ENCODE data around the gene DLG2.

The DLG2 gene

DNA sequence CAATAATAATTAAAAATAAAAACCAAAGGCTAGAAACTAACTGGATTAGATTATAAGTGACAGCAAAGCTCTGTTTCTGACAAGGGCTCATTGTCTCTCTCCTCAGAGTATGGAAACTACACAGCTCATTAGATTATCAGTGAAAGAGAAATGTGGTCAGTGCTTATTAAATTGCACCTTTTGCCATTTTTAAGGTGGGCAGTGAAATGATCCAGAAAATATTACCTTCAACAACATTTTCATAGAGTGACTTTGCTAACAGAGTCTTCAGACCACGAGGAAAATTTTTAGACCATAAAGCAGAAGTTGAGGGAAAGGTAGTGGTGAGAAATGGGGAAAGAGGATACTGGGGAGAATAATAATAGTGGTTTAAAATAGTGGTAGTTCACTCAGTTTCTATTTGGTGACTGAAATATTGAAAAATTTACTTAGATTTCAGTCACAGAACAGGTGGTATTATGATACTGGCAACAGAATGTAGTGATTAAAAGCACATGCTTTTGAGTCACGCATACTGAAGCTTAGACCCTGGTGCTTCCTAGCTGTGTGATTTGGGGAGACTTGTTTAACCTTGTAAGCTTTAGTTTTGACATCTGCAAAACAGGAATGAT lies 1657.0 kb downstream of the DLG2 start:
- no peak for DNase-seq (ENCODE audit: low spot score)
- FAIRE-seq = no peak

- DNase-seq (ENCODE audit: low spot score) = no peak
- FAIRE-seq = no peak
These were observed 1669.9 kb downstream of the DLG2 start for GRCh38 chr11:83957038-83957900.

DNA sequence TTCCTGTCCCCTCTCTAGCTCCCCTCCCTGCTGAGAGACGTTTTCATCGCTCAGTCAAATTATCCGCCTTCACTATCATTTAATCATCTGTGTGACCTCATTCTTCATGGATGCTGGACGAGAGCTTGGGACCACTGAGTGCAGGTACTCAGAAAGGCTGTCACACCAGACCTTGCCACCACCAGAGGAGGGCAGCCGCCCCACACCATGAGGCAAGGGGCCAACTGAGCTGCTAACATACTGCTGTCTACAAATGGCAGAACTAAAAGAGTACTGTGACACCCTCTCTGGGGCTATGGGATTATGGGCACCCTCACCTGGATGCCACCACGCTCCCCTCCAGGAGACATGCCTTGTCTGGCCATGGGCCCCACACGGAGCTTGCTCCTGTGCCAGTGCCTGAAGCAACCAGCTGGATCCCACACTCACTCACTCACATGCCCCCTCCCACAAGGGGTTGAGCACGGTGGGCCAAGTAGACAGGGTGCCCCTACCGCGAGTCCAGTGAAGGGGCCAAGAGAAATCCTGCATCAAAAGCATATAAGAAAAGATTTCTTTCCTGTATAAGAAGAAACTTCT lies 1670.9 kb downstream of the DLG2 start:
- DNase-seq (ENCODE audit: low spot score) (no peak), FAIRE-seq (no peak)

DNA sequence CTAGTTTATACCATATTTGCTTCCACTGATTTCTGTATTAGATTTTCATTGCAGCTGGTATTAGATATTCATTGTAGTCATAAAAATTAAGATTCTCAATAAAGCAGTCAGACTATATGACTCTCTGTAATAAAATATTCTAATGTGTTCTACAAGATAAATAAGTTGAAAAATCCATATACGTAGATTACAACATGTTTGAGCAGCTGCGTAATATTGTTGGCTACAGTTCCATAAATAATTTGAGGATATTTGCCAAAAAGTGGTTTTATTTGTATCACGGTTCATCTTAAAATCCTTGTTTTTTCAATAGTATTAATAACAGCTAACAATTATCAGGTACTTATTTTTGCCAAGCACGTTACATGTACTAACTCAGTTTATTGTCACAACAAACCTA lies 1672.4 kb downstream of the DLG2 start:
- FAIRE-seq = no peak
- DNase-seq (ENCODE audit: low spot score) = no peak

- FAIRE-seq (no peak), DNase-seq (ENCODE audit: low spot score) (no peak)
These were observed 1675.6 kb downstream of the DLG2 start for GRCh38 chr11:83951521-83951920.

GRCh38 chr11:83948200-83948599 lies 1678.9 kb downstream of the DLG2 start:
- FAIRE-seq (no peak), DNase-seq (ENCODE audit: low spot score) (no peak)

DNA sequence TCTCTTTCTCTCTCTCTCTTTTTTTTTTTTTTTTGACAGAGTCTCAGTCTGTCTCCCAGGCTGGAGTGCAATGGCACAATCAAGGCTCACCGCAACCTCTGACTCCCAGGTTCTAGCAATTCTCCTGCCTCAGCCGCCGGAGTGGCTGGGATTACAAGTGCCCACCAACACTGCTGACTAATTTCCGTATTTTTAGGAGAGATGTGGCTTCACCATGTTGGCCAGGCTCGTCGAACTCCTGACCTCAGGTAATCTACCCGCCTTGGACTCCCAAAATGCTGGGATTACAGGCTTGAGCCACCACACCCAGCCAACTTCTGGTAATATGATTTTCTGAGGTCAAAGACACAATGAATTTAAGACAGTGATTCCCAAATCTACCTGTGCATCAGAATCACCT lies 1681.2 kb downstream of the DLG2 start:
- DNase-seq (ENCODE audit: low spot score) = no peak
- FAIRE-seq = no peak

DNA sequence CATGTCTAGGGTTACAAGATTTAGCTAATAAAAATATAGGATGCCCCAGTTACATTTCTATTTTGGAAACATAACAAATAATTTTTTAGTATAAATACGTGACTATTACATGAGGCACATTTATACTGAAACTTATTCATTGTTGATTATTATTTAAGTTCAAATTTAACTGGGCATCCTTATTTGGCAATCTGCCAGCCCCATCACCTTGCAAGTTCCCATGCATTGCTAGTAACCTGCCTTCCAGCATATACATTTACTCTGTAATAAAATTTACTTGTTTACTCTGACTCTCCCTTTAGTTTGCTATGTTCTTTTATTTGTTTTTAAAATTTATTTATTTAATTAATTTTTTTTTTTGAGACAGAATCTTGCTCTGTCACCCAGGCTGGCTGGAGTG lies 1686.1 kb downstream of the DLG2 start:
- no peak for DNase-seq (ENCODE audit: low spot score)
- no peak for FAIRE-seq

DNA sequence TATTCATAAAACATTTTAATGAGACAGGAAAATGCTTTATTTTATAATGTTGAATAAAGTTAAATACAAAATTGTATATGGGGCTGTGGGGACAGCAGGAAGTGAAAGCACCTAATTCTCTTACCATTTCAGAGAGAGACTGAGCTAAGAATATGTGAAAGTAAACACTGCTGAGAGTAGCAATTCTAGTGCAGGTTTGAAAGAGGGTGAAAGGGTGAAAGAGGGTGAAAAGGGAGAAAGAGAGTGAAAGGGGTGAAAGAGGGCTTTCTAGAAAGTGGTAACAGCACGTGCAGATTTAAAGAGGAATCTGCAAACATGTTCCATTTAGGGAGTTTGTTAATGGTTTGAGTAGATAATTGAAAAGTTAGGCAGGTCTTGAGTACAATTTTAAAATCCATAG lies 1689.0 kb downstream of the DLG2 start:
- DNase-seq (ENCODE audit: low spot score) = no peak
- no peak for FAIRE-seq

- FAIRE-seq (no peak), DNase-seq (ENCODE audit: low spot score) (no peak)
These were observed 1694.1 kb downstream of the DLG2 start for GRCh38 chr11:83933008-83933407.

- DNase-seq (ENCODE audit: low spot score) (no peak), FAIRE-seq (no peak)
These were observed 1699.7 kb downstream of the DLG2 start for GRCh38 chr11:83927422-83927821.

DNA sequence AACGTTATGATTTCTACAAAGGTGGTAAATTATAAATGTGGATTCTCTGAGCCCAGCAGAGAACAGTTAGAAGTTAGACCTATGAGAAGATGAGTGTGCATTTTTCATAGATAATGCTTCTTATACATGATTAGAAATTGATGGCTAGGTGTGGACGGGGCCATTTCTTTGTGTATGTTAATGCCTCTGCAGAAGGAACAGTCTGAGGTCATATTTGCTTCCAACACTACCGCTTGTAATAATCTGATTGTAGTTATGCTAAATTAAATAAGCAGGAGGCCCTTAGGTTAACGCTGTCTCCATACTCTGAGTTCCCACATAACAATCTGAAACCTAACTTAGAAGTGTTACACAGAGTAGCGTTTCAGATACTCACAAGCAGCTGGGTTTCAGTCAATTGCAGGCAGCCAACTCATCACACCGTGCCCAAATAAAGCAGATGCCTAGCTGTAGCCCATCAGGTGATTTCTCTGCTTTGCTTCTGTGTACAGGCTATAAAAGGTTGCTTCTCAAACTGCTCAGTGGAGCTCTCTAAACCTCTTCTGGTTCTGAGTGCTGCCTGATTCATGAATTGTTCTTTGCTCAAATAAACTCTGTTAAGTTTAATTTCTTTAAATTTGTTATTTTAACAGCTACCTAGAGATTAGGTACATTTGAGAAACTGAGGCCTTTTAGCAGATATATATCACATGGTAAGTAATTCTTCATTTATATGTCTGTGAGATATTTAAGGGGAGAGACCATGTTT lies 1702.2 kb downstream of the DLG2 start:
- no peak for DNase-seq (ENCODE audit: low spot score)
- FAIRE-seq = no peak

DNA sequence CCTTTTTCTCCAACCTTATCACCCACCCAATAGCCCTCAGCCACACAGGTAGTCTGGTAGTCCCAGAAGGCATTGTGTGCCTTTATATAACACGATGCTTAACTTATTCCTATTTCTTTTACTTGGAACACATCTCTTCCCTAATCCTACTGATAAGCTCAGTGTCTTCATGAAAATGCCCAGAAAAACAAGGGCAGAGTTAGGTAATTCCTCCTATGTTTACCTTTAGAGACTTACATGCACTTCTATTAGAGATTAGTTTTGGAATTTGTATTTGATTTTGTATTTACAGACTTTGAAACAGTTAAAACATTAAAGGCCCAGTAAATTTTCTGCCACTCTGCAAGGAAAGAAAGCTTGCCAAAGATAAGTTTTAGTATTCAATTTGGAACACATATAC lies 1703.2 kb downstream of the DLG2 start:
- DNase-seq (ENCODE audit: low spot score) (no peak), FAIRE-seq (no peak)

DNA sequence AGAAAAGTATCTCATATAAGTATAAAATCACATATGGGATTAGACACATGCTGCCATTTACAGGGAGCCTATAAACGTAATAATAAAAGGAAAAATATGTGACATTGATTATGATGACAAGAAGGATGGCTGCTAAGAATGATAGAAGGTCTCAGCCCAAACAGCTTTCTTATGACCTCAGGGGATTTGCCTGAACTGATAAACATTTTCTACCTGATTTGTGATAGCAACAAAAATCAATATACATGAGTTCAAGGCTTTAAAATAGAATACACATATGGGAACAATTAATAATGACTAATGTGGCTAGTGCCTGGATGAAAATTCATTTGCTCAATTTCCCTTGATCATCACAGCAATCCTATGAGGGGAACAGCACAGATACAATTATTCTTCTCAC lies 1704.2 kb downstream of the DLG2 start:
- DNase-seq (ENCODE audit: low spot score) (no peak), FAIRE-seq (no peak)

DNA sequence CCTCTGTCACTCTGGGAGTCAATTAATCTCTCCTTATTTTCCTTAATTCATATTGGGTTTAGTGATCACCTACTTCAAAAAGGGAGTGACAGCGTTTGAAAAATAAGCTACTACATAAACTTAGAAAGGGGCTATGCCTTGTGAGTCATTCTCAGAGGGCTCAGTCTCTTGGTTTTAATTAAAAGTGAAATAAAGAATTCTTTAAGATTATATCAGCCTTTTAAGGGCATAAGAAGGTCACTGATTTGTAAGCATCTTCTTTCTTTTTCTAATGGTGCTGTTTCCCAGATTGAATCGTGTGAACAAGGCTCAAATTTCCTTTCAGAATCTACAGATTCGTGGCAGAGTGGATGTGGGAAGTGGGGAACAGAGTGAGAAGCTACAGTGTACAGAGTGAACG lies 1704.8 kb downstream of the DLG2 start:
- FAIRE-seq = no peak
- DNase-seq (ENCODE audit: low spot score) = no peak

GRCh38 chr11:83921447-83922192 lies 1705.5 kb downstream of the DLG2 start:
- DNase-seq (ENCODE audit: low spot score) (no peak), FAIRE-seq (no peak)

GRCh38 chr11:83918476-83918875 lies 1708.7 kb downstream of the DLG2 start:
- FAIRE-seq (no peak), DNase-seq (ENCODE audit: low spot score) (no peak)

DNA sequence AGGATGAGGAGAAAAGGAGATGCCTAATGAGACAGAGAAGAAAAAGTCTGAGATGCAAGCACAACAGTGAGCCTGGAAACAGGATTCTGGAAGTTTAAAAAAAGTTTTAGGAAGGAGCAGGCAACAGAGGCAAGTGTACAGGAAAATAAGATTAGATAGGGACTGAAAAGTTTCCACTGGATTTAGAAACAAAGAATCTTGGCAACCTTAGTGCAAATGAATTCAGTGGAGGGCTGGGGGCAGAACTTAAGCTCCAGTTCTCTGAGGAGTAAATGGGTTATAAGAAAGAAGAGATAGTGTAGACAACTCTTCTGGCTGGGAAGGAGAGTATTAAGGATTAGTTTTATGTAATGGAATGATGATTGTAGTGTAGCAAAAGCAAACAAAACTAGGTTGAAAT lies 1712.1 kb downstream of the DLG2 start:
- DNase-seq (ENCODE audit: low spot score) = no peak
- no peak for FAIRE-seq

GRCh38 chr11:83909579-83910534 lies 1717.3 kb downstream of the DLG2 start:
- FAIRE-seq = no peak
- no peak for DNase-seq (ENCODE audit: low spot score)

GRCh38 chr11:83908298-83908856 lies 1718.8 kb downstream of the DLG2 start:
- no peak for FAIRE-seq
- no peak for DNase-seq (ENCODE audit: low spot score)
